Activated CD8-positive, alpha-beta memory T cell treated with anti-CD3 and anti-CD28 coated beads, Interleukin-2, amount 50 U/mL, for 48 hours (primary cell): ENCODE data around the gene MBD3L4.
"Not testable (repeated sequence)": the region's sequence is repeated elsewhere in the genome, so short reads cannot be mapped to it uniquely, and the experiment has no call there.

Experiments used
- DNase-seq: peaks from one replicate; pipeline ENCODE4 v3.0.0-alpha.2; 2020

Gene MBD3L4

GRCh38 chr19:7041563-7041962, 1.6 kb upstream of the MBD3L4 start:
- not testable (repeated sequence) for DNase-seq

- DNase-seq = not testable (repeated sequence)
These were observed 9.7 kb downstream of the MBD3L4 start, which contains the start of gene MBD3L5 for GRCh38 chr19:7030278-7030677. TSS of gene MBD3L5 (plus strand) at chr19:7030578. CDS start at chr19:7030612, 34 bp downstream.

- not testable (repeated sequence) for DNase-seq
These were observed 11.2 kb downstream of the MBD3L4 start for GRCh38 chr19:7028790-7029189.

- DNase-seq = not testable (repeated sequence)
These were observed 18.6 kb downstream of the MBD3L4 start, which contains the start of gene MBD3L2B for GRCh38 chr19:7021331-7021730. TSS of gene MBD3L2B (minus strand) at chr19:7021431. CDS start at chr19:7021397, 34 bp downstream.

GRCh38 chr19:7018828-7019227, 21.2 kb downstream of the MBD3L4 start:
- no peak for DNase-seq

GRCh38 chr19:7013678-7014077, 26.3 kb downstream of the MBD3L4 start:
- no peak for DNase-seq

- no peak for DNase-seq
These were observed 29.0 kb downstream of the MBD3L4 start for GRCh38 chr19:7010722-7011593.

- DNase-seq = no peak
These were observed 32.1 kb downstream of the MBD3L4 start for GRCh38 chr19:7007859-7008258.

GRCh38 chr19:7006135-7006704, 33.8 kb downstream of the MBD3L4 start:
- no peak for DNase-seq

GRCh38 chr19:7004313-7004931, 35.6 kb downstream of the MBD3L4 start:
- DNase-seq = no peak

- DNase-seq = no peak
These were observed 39.2 kb downstream of the MBD3L4 start for GRCh38 chr19:7000816-7001215.

- DNase-seq = no peak
These were observed 39.6 kb downstream of the MBD3L4 start for GRCh38 chr19:7000333-7000732.

- DNase-seq = no peak
These were observed 40.0 kb downstream of the MBD3L4 start for GRCh38 chr19:6999933-7000332.

GRCh38 chr19:6997679-6998445, 42.1 kb downstream of the MBD3L4 start:
- DNase-seq = no peak

GRCh38 chr19:6996810-6997209, 43.2 kb downstream of the MBD3L4 start:
- no peak for DNase-seq

- DNase-seq = no peak
These were observed 44.9 kb downstream of the MBD3L4 start for GRCh38 chr19:6995054-6995453.

- DNase-seq = no peak
These were observed 51.7 kb downstream of the MBD3L4 start for GRCh38 chr19:6988257-6988656.

- DNase-seq = no peak
These were observed 52.1 kb downstream of the MBD3L4 start for GRCh38 chr19:6987850-6988249.
